Activated T-cell treated with anti-CD3 and anti-CD28 coated beads for 48 hours (primary cell): ENCODE results near the gene A2M.

Source experiments
- DNase-seq: peaks from one replicate; pipeline ENCODE4 v3.0.0-alpha.2; 2020; ENCODE audit warnings: low read depth

A2M gene

GRCh38 chr12:9073076-9073475, 42.6 kb downstream of the A2M start:
- DNase-seq, result no peak

DNA sequence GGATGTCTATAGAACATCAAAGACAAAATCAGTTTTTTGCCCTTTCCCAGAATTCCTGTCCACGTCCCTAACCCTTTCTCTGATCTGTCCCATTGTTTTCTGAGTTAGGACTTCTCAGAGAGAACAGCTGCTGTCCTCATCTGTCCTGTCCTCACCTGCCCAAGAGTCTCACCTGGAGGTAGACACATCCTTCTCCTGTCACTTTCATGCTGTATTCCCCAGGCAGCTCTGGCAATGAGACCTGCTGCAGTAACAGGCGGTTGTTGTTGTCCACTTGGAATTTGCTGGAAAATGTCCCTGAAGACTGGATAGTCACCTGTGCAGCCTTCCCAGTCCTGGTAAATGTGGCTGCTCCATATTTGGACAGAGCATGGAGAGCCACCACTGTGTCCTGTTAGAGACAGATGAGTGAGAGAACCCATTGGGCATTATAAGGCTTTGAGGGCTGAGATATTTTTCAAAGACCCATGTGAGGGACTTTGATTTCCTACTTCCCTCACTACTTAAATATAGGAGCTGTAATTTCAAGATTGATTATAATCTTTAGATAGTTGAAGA, 43.2 kb downstream of the A2M start:
- DNase-seq, result no peak

GRCh38 chr12:9071969-9072368, 43.8 kb downstream of the A2M start:
- no peak for DNase-seq

DNA sequence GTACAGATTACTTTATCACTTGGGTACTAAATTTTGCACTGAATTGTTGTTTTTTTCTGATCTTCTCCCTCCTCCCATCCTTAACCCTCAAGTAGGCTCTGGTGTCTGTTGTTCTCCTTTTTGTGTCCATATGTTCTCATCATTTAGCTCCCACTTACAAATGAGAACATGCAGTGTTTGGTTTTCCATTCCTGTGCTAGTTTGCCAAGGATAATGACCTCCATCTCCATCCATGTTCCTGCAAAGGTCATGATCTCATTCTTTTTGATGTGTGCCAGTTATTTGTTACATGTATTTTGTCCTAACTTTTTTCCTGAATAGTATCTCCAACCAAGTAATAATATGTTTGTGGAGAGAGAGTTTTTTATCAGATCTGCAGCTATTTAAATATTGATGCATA, 44.2 kb downstream of the A2M start:
- no peak for DNase-seq

GRCh38 chr12:9070351-9070750, 45.4 kb downstream of the A2M start:
- DNase-seq, result no peak

DNA sequence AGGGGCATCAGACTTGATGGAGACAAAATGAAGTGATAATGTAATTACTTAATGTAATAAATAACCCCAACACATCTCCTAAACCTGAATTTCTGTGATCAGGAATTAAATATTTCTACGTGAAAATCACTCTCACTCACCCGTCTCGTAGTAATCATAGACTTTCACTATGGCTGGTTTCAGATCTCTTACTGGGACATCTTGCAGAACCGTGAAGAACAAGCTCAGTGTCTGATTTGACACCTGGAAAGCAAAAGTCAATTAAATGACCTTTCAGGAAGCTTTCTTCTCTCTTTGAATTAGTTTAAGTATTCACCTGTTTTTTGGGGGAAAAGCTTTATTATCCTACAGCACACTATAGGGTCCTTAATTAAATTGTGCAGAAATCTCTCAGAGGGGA, 47.1 kb downstream of the A2M start:
- DNase-seq, result no peak

- no peak for DNase-seq
Measured at GRCh38 chr12:9068086-9068485, 47.6 kb downstream of the A2M start.

DNA sequence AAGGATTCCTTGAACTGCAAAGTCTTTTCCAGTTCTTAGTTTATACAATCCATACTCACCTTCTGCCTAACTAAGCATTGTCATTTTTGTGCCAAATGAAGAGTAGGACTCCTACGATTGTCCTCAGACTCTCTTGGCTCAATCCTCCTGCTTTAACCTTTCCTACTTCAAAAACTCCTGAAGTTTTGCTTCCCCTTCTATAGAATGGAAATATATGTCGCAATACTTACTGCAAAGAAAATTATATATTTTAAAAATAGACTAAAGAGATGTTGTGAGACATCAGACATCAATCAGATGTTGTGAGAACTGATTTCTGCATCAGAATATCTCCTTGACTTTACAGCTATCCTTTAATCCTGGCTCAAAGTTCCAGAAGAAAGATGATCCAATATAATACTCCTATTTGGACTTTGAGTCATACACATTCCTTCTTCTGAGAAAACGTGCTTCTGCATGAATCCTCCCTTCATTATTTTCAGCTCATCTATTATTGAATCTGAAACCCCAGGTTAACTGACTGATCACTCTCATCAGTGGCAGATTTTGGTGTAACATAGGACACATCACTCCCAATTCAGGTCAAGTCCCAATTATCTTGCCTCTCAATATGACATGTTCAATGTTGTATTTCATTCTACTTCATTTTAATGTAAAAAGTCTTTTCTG, 48.8 kb downstream of the A2M start:
- DNase-seq, result no peak

GRCh38 chr12:9066183-9066623, 49.5 kb downstream of the A2M start:
- no peak for DNase-seq

DNA sequence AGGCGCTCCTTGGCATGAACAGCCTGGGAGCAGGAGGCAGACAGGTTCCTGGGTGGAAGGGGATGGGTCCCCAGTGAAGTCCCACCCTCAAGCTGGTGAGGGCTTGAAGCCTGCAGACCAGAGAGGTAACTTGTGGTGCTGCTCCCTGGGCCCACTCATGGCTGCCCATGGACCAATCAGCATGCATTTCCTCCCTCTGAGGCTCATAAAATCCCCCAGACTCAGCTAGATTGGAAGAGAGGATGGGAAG, 50.2 kb downstream of the A2M start:
- no peak for DNase-seq

- peak; percentile 16 for DNase-seq
Measured at GRCh38 chr12:9064815-9065606, 50.7 kb downstream of the A2M start.

GRCh38 chr12:9064201-9064814, 51.4 kb downstream of the A2M start:
- DNase-seq, result peak; percentile 50

DNA sequence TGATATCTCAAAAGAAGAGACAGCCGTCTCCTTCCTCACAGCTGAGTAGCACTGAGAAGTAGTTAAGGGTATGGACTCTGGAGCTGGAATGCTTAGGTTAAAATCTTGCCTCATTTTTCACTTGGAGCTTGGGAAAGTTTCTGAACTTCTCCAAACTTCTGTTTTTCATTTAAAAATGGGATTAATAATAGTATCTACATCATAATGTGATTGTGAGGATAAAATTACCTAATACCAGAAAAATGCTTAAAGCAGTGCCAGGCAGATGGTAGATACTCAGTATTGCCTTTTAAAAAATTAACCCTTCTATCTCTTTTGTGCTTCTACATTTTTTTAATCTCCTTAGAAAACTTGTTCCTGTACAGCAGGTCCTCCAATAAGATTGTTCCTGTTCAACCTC, 63.1 kb downstream of the A2M start:
- no peak for DNase-seq

DNA sequence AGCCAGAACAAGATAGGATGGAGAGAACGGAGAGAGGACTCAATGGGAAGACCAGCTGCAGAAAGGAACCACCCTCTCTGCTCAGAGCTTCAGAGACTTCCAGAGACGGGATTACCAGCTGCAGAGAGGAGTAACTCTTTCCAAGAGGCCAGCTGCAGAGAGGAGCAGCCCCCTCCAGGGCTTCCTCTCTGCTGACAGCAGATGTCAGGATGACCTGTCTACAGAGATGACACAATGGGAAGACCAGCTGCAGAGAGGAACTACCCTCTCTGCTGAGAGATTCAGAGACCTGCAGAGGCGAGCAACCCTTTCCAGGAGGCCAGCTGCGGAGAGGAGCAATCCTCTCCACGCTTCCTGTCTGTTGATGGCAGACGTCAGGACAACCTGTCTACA, 64.6 kb downstream of the A2M start:
- DNase-seq, result no peak

- DNase-seq, result no peak
Measured at GRCh38 chr12:9050521-9051157, 65.1 kb downstream of the A2M start.

DNA sequence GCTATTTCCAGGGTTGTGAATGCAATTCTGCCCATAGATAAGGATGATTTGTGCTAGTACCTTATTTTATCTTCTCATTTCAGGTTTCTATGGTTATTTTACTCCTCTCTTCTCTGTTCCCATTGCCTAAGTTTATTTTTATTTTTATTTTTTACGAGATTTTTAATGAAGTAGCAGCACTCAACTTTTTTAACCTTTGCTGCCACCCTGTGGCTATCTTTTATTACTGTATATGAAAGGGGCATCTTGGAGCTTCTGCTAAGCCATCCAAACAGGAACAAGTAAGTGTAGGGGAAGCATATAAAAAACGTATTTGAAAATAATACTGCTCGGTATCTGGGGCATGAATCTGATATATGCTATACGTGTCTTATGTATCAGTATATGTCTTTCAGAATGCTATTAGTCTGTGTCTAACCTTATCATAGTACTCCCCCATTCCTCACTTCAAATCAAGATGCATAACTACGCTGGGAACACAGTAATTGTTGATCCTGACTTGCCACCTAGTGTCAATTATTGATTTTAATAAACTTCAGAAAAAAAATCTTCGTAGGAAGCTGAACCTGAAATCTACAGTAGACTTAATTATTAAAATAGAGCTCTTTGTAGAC, 66.1 kb downstream of the A2M start:
- DNase-seq, result no peak

- no peak for DNase-seq
Measured at GRCh38 chr12:9048930-9049329, 66.8 kb downstream of the A2M start.

DNA sequence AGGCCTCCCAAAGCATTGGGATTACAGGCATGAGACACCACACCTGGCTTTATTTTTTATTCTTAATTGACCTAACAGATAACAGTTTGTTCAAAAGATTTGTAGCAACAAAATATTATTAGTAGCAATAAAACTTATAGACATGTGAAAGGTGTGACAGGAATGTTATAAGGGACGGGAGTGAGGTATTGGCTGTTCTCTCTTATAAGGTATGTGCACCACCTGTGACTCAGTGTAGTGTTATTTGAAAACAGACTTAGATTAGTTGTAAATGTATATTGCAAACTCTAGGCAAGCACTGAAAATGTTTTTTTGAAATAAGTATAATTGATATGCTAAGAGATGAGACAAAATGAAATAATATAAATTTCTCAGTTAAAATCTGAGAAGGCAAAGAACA, 68.6 kb downstream of the A2M start:
- no peak for DNase-seq

- no peak for DNase-seq
Measured at GRCh38 chr12:9043766-9044165, 72.0 kb downstream of the A2M start.

- no peak for DNase-seq
Measured at GRCh38 chr12:9041321-9041720, 74.4 kb downstream of the A2M start.

- no peak for DNase-seq
Measured at GRCh38 chr12:9040484-9041186, 75.1 kb downstream of the A2M start.
